NT2/D1 (cell line): ENCODE results near the gene PDE5A.

Experiments
- DNase-seq: peaks from one replicate; pipeline ENCODE4 v3.0.0-alpha.2; 2011; ENCODE audit warnings: low read depth, low spot score
- H3K27me3 ChIP-seq: 2 replicates; pipeline ENCODE4 v1.6.0; 2011; ENCODE audit warnings: mild to moderate bottlenecking; ENCODE audit not compliant: insufficient read length, insufficient read depth
- H3K36me3 ChIP-seq: 2 replicates; pipeline ENCODE4 v1.6.1; 2011; ENCODE audit warnings: mild to moderate bottlenecking, low read length, mixed read lengths; ENCODE audit not compliant: insufficient read depth, insufficient read length
- H3K4me1 ChIP-seq: 2 replicates; pipeline ENCODE4 v1.5.1; 2011; ENCODE audit not compliant: insufficient read depth, insufficient read length
- H3K4me3 ChIP-seq: 2 replicates; pipeline ENCODE4 v1.5.1; 2011; ENCODE audit warnings: low read depth; ENCODE audit not compliant: insufficient read length
- H3K9ac ChIP-seq: 2 replicates; pipeline ENCODE4 v1.6.0; 2011; ENCODE audit warnings: low read depth; ENCODE audit not compliant: insufficient read length
- H3K9me3 ChIP-seq: 2 replicates; pipeline ENCODE4 v1.5.1; 2011; ENCODE audit warnings: mild to moderate bottlenecking, low read length; ENCODE audit not compliant: insufficient read depth
- SUZ12 ChIP-seq: IDR thresholded peaks from 2 replicates; pipeline ENCODE4 v1.6.1; 2011; ENCODE audit not compliant: insufficient read length, insufficient read depth; ENCODE audit errors: extremely low read depth
- YY1 ChIP-seq: IDR thresholded peaks from 2 replicates; pipeline ENCODE4 v1.6.1; 2011; ENCODE audit not compliant: insufficient read length, insufficient read depth
- ZNF274 ChIP-seq: IDR thresholded peaks from 2 replicates; pipeline ENCODE4 v1.6.1; 2011; ENCODE audit warnings: mild to moderate bottlenecking, low read depth, low read length

Gene PDE5A

DNA sequence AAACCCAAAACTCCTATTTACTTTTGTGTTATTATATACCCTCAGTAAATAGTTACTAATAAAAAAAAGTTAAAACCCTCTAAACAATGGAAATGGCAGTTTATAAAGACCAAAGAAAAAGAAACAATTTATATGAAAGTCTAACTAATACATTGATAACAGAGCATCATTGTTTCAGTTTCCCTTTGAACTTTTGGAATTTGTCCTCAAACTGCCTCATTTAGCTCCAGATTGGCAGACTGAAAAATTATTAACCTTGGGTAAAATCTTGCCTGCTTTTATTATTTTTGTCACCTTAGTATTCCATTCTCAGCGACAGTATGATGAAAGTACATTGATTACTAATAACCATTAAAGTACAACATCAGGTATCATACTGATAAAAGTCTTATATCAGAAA is 124.0 kb downstream of the PDE5A start:
- H3K36me3 ChIP-seq = peaks cover 22% of the 10 kb centered on the region

GRCh38 chr4:119501740-119502139 is 126.9 kb downstream of the PDE5A start:
- Histone ChIP-seq H3K27me3 (no peaks in the 10 kb centered on the region), H3K4me1 (no peaks in the 10 kb centered on the region), H3K9ac (no peak overlapping the region), H3K9me3 (no peaks in the 10 kb centered on the region), H3K36me3 (peaks cover 27% of the 10 kb centered on the region), H3K4me3 (no peak overlapping the region)
- no peak for DNase-seq
- no peak for TF ChIP-seq ZNF274
- TF ChIP-seq SUZ12 = no peak
- TF ChIP-seq YY1 = no peak

More for the DNA sequence above, 124.0 kb downstream of the PDE5A start:
- TF ChIP-seq SUZ12 = no peak
- TF ChIP-seq ZNF274 = no peak
- no peak for TF ChIP-seq YY1
- no peak overlapping the region for H3K9ac ChIP-seq
- no peaks in the 10 kb centered on the region for H3K9me3 ChIP-seq
- no peak for DNase-seq
- H3K4me1 ChIP-seq = no peaks in the 10 kb centered on the region
- H3K27me3 ChIP-seq = no peaks in the 10 kb centered on the region
- H3K4me3 ChIP-seq = no peak overlapping the region

GRCh38 chr4:119498527-119498926 is 130.1 kb downstream of the PDE5A start:
- no peak overlapping the region for H3K9ac ChIP-seq
- H3K27me3 ChIP-seq = no peaks in the 10 kb centered on the region
- TF ChIP-seq SUZ12 (no peak), YY1 (no peak), ZNF274 (no peak)
- no peaks in the 10 kb centered on the region for H3K9me3 ChIP-seq
- no peaks in the 10 kb centered on the region for H3K4me1 ChIP-seq
- peaks cover 46% of the 10 kb centered on the region for H3K36me3 ChIP-seq
- DNase-seq = no peak
- no peak overlapping the region for H3K4me3 ChIP-seq

- DNase-seq = no peak
- Histone ChIP-seq H3K36me3 (peaks cover 35% of the 10 kb centered on the region), H3K27me3 (no peaks in the 10 kb centered on the region), H3K4me3 (no peak overlapping the region), H3K9me3 (no peaks in the 10 kb centered on the region), H3K4me1 (no peaks in the 10 kb centered on the region), H3K9ac (no peak overlapping the region)
- TF ChIP-seq YY1 = no peak
- TF ChIP-seq SUZ12 = no peak
- TF ChIP-seq ZNF274 = no peak
Measured at GRCh38 chr4:119493886-119494285, 134.7 kb downstream of the PDE5A start.

DNA sequence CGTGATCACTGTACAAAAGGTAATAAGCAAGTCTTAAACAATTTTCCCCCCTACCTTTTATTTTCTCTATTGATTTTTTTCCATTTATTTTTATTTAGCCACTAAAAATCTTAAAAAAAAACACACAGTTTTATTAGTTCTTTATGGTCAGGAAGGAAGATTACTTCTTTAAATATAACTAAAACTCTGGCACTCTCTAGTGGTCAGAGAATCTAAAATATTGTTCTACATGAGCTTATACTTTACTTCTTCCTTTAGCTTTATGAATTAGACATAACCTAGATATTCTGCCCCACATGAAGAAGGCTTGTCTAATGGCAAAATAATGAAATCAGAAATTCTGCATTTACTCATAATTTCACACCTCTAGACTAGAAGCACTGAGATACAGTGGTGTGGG is 135.2 kb downstream of the PDE5A start:
- TF ChIP-seq YY1 (no peak), ZNF274 (no peak), SUZ12 (no peak)

DNA sequence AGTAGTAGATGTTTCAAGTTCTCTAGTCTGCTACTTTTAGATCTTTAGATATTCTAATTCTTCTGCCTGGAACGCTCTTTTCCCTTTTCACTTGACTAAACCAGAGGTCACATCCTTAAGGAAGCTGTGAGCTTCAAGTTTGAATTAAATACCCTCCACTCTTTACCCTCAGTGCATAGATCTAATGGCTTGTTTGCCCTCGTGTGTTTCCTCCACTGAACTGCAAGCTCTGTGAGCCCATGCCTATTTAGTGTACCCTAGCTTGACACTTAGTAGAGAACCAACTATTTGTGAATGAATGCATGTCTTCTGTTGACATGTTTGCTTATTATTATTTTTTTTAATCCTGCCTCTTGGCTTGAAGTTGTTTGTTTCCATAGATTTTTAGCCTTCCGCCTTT is 138.3 kb downstream of the PDE5A start:
- Histone ChIP-seq H3K9me3 (no peaks in the 10 kb centered on the region), H3K36me3 (peaks cover 17% of the 10 kb centered on the region), H3K9ac (no peak overlapping the region), H3K27me3 (no peaks in the 10 kb centered on the region), H3K4me1 (no peaks in the 10 kb centered on the region), H3K4me3 (no peak overlapping the region)
- no peak for DNase-seq
- no peak for TF ChIP-seq YY1
- TF ChIP-seq ZNF274 = no peak
- no peak for TF ChIP-seq SUZ12

More for the DNA sequence above, 135.2 kb downstream of the PDE5A start:
- H3K4me3 ChIP-seq = no peak overlapping the region
- no peaks in the 10 kb centered on the region for H3K27me3 ChIP-seq
- DNase-seq = no peak
- H3K36me3 ChIP-seq = peaks cover 33% of the 10 kb centered on the region
- no peak overlapping the region for H3K9ac ChIP-seq
- no peaks in the 10 kb centered on the region for H3K4me1 ChIP-seq
- H3K9me3 ChIP-seq = no peaks in the 10 kb centered on the region

- Histone ChIP-seq H3K4me3 (no peak overlapping the region), H3K9me3 (no peaks in the 10 kb centered on the region), H3K9ac (no peak overlapping the region), H3K27me3 (no peaks in the 10 kb centered on the region), H3K36me3 (peaks cover 8% of the 10 kb centered on the region), H3K4me1 (no peaks in the 10 kb centered on the region)
- DNase-seq = no peak
- TF ChIP-seq ZNF274 (no peak), YY1 (no peak), SUZ12 (no peak)
Measured at GRCh38 chr4:119489305-119489704, 139.3 kb downstream of the PDE5A start.
